Suprapubic skin (tissue), 4 donors: ENCODE measurements around the gene AHNAK.

ENCODE experiments used
- CTCF ChIP-seq, 2 donors: fragments of 200-600 bp in 1 of 2; fragments of 450-650 bp in 1 of 2; sonication (generic) in 1 of 2; IDR thresholded peaks; one replicate each; pipeline ENCODE4 v1.5.1; 2016 to 2019; ENCODE audit warnings: antibody characterized with exemption in 2 of 2, mild to moderate bottlenecking in 1 of 2, moderate library complexity in 1 of 2
- EP300 ChIP-seq: sonication (generic); formaldehyde crosslinking; IDR thresholded peaks from one replicate; pipeline ENCODE4 v1.6.1; 2017; ENCODE audit warnings: antibody characterized with exemption
- POLR2A ChIP-seq, 2 donors: fragments of 450-650 bp; IDR thresholded peaks; one replicate each; pipeline ENCODE4 v1.6.1; 2017; ENCODE audit warnings: antibody characterized with exemption in 2 of 2, mild to moderate bottlenecking in 2 of 2, moderate library complexity in 2 of 2
- POLR2AphosphoS5 ChIP-seq, 3 donors: sonication (generic); formaldehyde crosslinking; IDR thresholded peaks; one replicate each; pipeline ENCODE4 v1.6.1; 2017; ENCODE audit warnings: antibody characterized with exemption in 3 of 3

GRCh38 chr11:62400760-62401159 lies 145.8 kb downstream of the AHNAK start:
- TF ChIP-seq CTCF (IDR thresholded peaks at IDR 0.05), result no peak
- TF ChIP-seq POLR2A (IDR thresholded peaks at IDR 0.05), result no peak
- TF ChIP-seq EP300, result no peak
- TF ChIP-seq POLR2AphosphoS5 (IDR thresholded peaks at IDR 0.05), result no peak
